SK-N-MC (cell line): ENCODE data around the gene SCAF1.

Source experiments
- EZH2 ChIP-seq: fragments of 200-600 bp; sonication (generic); IDR thresholded peaks from one replicate; pipeline ENCODE4 v1.6.1; 2017; ENCODE audit warnings: antibody characterized with exemption
- FOXP2 ChIP-seq: optimal IDR thresholded peaks from 2 replicates; pipeline ENCODE3; 2011; ENCODE audit warnings: mild to moderate bottlenecking, moderate library complexity; ENCODE audit not compliant: insufficient read depth; ENCODE audit errors: extremely low read length, control extremely low read depth
- POLR2AphosphoS5 ChIP-seq: IDR thresholded peaks from 2 replicates; pipeline ENCODE4 v1.6.1; 2012; ENCODE audit warnings: mild to moderate bottlenecking, low read depth, low read length, borderline replicate concordance

GRCh38 chr19:49699364-49699763, 57.4 kb downstream of the SCAF1 start:
- TF ChIP-seq EZH2, result no peak
- TF ChIP-seq POLR2AphosphoS5, result no peak
- TF ChIP-seq FOXP2, result no peak
